GM18867 (cell line): Measurements from ENCODE around the gene KCNMB3.
A peak's percentile ranks its signal among the peaks of the same experiment; 100 is the strongest.
"Not testable (repeated sequence)": the region's sequence is repeated elsewhere in the genome, so short reads cannot be mapped to it uniquely, and the experiment has no call there.

Source experiments
- ATAC-seq: cut with Tn5 transposase; IDR thresholded peaks from one replicate; pipeline ENCODE4 v1.9.1; 2021; ENCODE audit warnings: mild to moderate bottlenecking, moderate library complexity; ENCODE audit not compliant: unreplicated experiment

KCNMB3 gene

GRCh38 chr3:179265092-179265491 is 14.2 kb upstream of the KCNMB3 start:
- no peak for ATAC-seq

- no peak for ATAC-seq
Measured at GRCh38 chr3:179264449-179264848, 13.5 kb upstream of the KCNMB3 start.

GRCh38 chr3:179263134-179263533 is 12.2 kb upstream of the KCNMB3 start:
- ATAC-seq = no peak

- peak; percentile 89 for ATAC-seq
Measured at GRCh38 chr3:179260949-179261765, 10.2 kb upstream of the KCNMB3 start.

GRCh38 chr3:179259959-179260756 is 9.2 kb upstream of the KCNMB3 start:
- not testable (repeated sequence) for ATAC-seq

GRCh38 chr3:179258820-179259219 is 7.9 kb upstream of the KCNMB3 start:
- ATAC-seq = no peak

- ATAC-seq = not testable (repeated sequence)
Measured at GRCh38 chr3:179257742-179258141, 6.8 kb upstream of the KCNMB3 start.

- no peak for ATAC-seq
Measured at GRCh38 chr3:179256813-179257212, 5.9 kb upstream of the KCNMB3 start.

GRCh38 chr3:179247289-179248015 is 3.5 kb downstream of the KCNMB3 start:
- ATAC-seq = no peak

GRCh38 chr3:179244878-179245277 is 6.0 kb downstream of the KCNMB3 start:
- ATAC-seq = no peak

GRCh38 chr3:179242859-179243258 is 8.1 kb downstream of the KCNMB3 start:
- not testable (repeated sequence) for ATAC-seq

- peak; percentile 50 for ATAC-seq
Measured at GRCh38 chr3:179240299-179240698, 10.6 kb downstream of the KCNMB3 start.

GRCh38 chr3:179236669-179237301 is 14.1 kb downstream of the KCNMB3 start:
- peak; percentile 71 for ATAC-seq

GRCh38 chr3:179234199-179234598 is 16.7 kb downstream of the KCNMB3 start:
- ATAC-seq = no peak

GRCh38 chr3:179233043-179233442 is 17.9 kb downstream of the KCNMB3 start:
- no peak for ATAC-seq

- no peak for ATAC-seq
Measured at GRCh38 chr3:179229177-179229576, 21.7 kb downstream of the KCNMB3 start.

GRCh38 chr3:179227349-179227748 is 23.6 kb downstream of the KCNMB3 start:
- no peak for ATAC-seq

- no peak for ATAC-seq
Measured at GRCh38 chr3:179224584-179224983, 26.3 kb downstream of the KCNMB3 start.

GRCh38 chr3:179223548-179223947 is 27.4 kb downstream of the KCNMB3 start:
- ATAC-seq = no peak

- not testable (repeated sequence) for ATAC-seq
Measured at GRCh38 chr3:179218213-179218612, 32.7 kb downstream of the KCNMB3 start.

- not testable (repeated sequence) for ATAC-seq
Measured at GRCh38 chr3:179215550-179215949, 35.4 kb downstream of the KCNMB3 start.
